ENCODE measurements around the gene C1R. TPM values are rescaled to one million over a fixed set of nuclear protein-coding genes. Genes with fewer than 3 reads are reported as not detected.
A peak's percentile ranks its signal among the peaks of the same experiment; 100 is the strongest.

Gene C1R
- total and polyA plus RNA-seq, 2 of the 8 experiments (the other 6 are each of a cell fraction or from before 2014, with no cell fraction given) = 6.9 to 16.3 TPM

DNA sequence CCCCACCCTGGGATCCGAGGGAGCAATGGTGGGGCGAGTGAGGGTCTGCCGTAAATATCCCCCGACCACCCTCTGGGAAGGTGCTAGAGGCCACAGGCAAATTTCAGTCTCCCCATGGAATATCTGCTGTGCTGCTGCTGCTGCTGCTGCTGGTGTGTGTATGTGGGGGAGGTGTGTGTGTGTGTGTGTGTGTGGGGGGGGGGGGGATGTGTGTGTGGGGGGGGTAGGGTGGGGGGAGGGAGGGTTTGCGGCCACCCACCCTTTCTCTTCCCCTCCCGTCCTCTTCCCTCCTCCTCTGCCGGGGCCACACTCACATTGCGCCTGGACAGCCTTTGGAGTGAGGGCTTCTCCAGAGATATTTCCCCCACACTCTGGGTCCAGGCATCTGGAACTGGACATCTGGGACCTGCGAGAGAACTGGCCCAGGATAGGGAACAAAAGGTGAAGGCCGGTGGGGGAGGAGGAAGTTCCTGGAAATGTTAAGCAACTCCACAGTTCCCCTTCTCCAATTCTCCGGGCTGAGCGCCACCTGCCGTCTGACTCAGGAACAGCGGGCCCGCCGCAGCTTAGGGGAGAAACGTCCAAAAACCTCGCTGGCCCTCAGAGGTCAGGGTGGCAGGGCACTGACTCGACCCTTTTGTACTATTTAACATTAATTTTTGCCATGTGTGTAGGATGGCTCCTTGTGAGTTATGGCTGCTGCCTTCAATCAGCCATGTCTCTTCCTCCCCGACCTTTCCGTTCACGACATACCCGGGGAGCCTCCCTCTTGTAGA lies 16.7 kb upstream of the C1R start, which contains the start of gene C1RL (continued):
- TF ChIP-seq CHD2 (IDR thresholded peaks at IDR 0.05; ENCODE audit: low read length) = 0 out of 2 replicates have a peak, but pooled peaks have one; percentile 38
- no peak for TF ChIP-seq POU5F1 (IDR thresholded peaks at IDR 0.05; ENCODE audit: low read depth, low read length)
- peak; percentile 33 to 36; a peak in 1 of 4 replicates for TF ChIP-seq SIN3A (conservative IDR thresholded peaks at IDR 0.05 in 1 of 2, IDR thresholded peaks at IDR 0.05 in 1 of 2; ENCODE audit: low read depth in 1 of 2, low read length in 2 of 2)
- peak; percentile 82 to 95 (median 91) for TF ChIP-seq CTCF (IDR thresholded peaks at IDR 0.05; ENCODE audit: control extremely low read depth in 1 of 3, insufficient read depth in 1 of 3, low read depth in 1 of 3, low read length in 3 of 3)
- TF ChIP-seq USF2 (IDR thresholded peaks at IDR 0.05; ENCODE audit: low read length) = no peak
